ENCODE data around the gene WNT2. TPM values are rescaled to one million over a fixed set of nuclear protein-coding genes. Genes with fewer than 3 reads are reported as not detected.

The WNT2 gene
- total RNA-seq, 1 experiment from 2014 or later: not detected

GRCh38 chr7:117284692-117285091, 38.2 kb downstream of the WNT2 start:
- POLR2A ChIA-PET (ENCODE audit: unreplicated experiment): no interaction called here
- TF ChIP-seq CTCF (conservative IDR thresholded peaks at IDR 0.05) (no peak), EZH2 (IDR thresholded peaks at IDR 0.05; ENCODE audit: low read depth) (no peak)
- CTCF ChIA-PET: no interaction called here

GRCh38 chr7:117283779-117284178, 39.1 kb downstream of the WNT2 start:
- DNase-seq: no peak
- Histone ChIP-seq H3K4me3 (no peak overlapping the region), H3K27ac (no peak overlapping the region), H3F3A (ENCODE audit: insufficient read depth, low read depth) (no peaks in the 10 kb centered on the region), H3K4me1 (replicated peaks; ENCODE audit: insufficient read depth) (no peaks in the 10 kb centered on the region), H3K79me2 (ENCODE audit: low read depth) (no peaks in the 10 kb centered on the region), H3K9me3 (ENCODE audit: insufficient read depth, low read depth) (no peaks in the 10 kb centered on the region), H4K20me1 (ENCODE audit: insufficient read depth) (no peaks in the 10 kb centered on the region), H2AFZ (no peak overlapping the region), H3K4me2 (no peak overlapping the region), H3K9me2 (ENCODE audit: insufficient read depth) (no peaks in the 10 kb centered on the region), H3K27me3 (ENCODE audit: insufficient read depth, low read depth) (no peaks in the 10 kb centered on the region), H3K36me3 (ENCODE audit: low read depth) (no peaks in the 10 kb centered on the region)
- no peak for TF ChIP-seq CTCF (conservative IDR thresholded peaks at IDR 0.05)
- no peak for TF ChIP-seq EZH2 (IDR thresholded peaks at IDR 0.05; ENCODE audit: low read depth)
- ChIA-PET CTCF (no interaction called here), POLR2A (ENCODE audit: unreplicated experiment) (no interaction called here)
- BruUV-seq (replicated peaks): no TSS peak
- intact Hi-C loops (cut with micrococcal nuclease; ENCODE audit: unreplicated experiment): no loop called here

More at GRCh38 chr7:117284692-117285091, 38.2 kb downstream of the WNT2 start:
- Histone ChIP-seq H3K36me3 (ENCODE audit: low read depth) (no peaks in the 10 kb centered on the region), H4K20me1 (ENCODE audit: insufficient read depth) (no peaks in the 10 kb centered on the region), H3K9me2 (ENCODE audit: insufficient read depth) (no peaks in the 10 kb centered on the region), H3K27ac (no peak overlapping the region), H3K4me3 (no peak overlapping the region), H3K4me2 (no peak overlapping the region), H3K27me3 (ENCODE audit: insufficient read depth, low read depth) (no peaks in the 10 kb centered on the region), H3K9me3 (ENCODE audit: insufficient read depth, low read depth) (no peaks in the 10 kb centered on the region), H3K79me2 (ENCODE audit: low read depth) (no peaks in the 10 kb centered on the region), H3F3A (ENCODE audit: insufficient read depth, low read depth) (no peaks in the 10 kb centered on the region), H3K4me1 (replicated peaks; ENCODE audit: insufficient read depth) (no peaks in the 10 kb centered on the region), H2AFZ (no peak overlapping the region)
- no TSS peak for BruUV-seq (replicated peaks)
- intact Hi-C loops (cut with micrococcal nuclease; ENCODE audit: unreplicated experiment): no loop called here
- no peak for DNase-seq

GRCh38 chr7:117283371-117283770, 39.5 kb downstream of the WNT2 start:
- no peak for TF ChIP-seq CTCF (conservative IDR thresholded peaks at IDR 0.05)
- no peak for TF ChIP-seq EZH2 (IDR thresholded peaks at IDR 0.05; ENCODE audit: low read depth)
- Histone ChIP-seq H2AFZ (no peak overlapping the region), H3K9me2 (ENCODE audit: insufficient read depth) (no peaks in the 10 kb centered on the region), H3K27me3 (ENCODE audit: insufficient read depth, low read depth) (no peaks in the 10 kb centered on the region), H3K79me2 (ENCODE audit: low read depth) (no peaks in the 10 kb centered on the region), H4K20me1 (ENCODE audit: insufficient read depth) (no peaks in the 10 kb centered on the region), H3F3A (ENCODE audit: insufficient read depth, low read depth) (no peaks in the 10 kb centered on the region), H3K27ac (no peak overlapping the region), H3K36me3 (ENCODE audit: low read depth) (no peaks in the 10 kb centered on the region), H3K4me2 (no peak overlapping the region), H3K4me3 (no peak overlapping the region), H3K9me3 (ENCODE audit: insufficient read depth, low read depth) (no peaks in the 10 kb centered on the region), H3K4me1 (replicated peaks; ENCODE audit: insufficient read depth) (no peaks in the 10 kb centered on the region)
- intact Hi-C loops (cut with micrococcal nuclease; ENCODE audit: unreplicated experiment): no loop called here
- DNase-seq: no peak
- ChIA-PET POLR2A (ENCODE audit: unreplicated experiment) (no interaction called here), CTCF (no interaction called here)
- BruUV-seq (replicated peaks): no TSS peak
